Measurements from ENCODE around the gene RADX. TPM values are rescaled to one million over a fixed set of nuclear protein-coding genes. Genes with fewer than 3 reads are reported as not detected.

The RADX gene
- total and polyA plus RNA-seq, 2 experiments from 2014 or later, result 1.9 to 6.7 TPM

DNA sequence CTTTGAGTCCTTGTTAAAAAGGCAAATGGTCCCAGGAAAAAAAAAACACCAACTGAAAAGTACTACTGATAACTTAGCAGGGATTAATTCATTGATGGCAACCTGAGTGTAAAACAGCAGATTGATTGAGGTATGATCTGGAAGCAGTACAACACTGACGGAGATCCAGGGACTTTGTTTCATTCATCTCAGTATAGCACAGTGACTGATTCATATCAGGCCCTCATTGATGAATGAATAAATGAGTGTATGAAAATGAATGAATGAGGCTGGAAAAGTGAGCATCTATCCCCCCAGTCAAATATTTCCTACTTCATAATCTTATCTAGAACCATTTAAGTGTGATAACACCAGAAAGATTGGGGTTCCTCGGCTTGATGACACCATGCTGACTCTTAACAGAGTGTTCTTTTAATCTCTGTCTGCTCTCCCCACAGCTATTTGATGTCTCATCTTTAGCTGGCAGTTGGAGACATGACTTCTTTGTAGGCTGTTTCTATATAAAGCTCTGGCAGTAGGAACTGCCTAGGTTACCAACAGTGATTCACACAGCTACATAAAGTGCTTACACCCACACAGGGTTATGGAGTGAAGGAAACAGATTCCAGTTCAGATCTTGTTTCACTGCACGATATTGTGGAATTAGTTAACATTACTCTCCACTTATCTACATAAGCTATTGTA, 96.1 kb downstream of the RADX start:
- no peak overlapping the region for H3K4me2 ChIP-seq
- ATAC-seq (no peak), DNase-seq (ENCODE audit: low spot score) (no peak)
- Mint-ChIP-seq H3K27ac (no peak overlapping the region), H3K36me3 (ENCODE audit: low read depth) (no peaks in the 10 kb centered on the region), H3K9me3 (no peaks in the 10 kb centered on the region), H3K4me1 (no peaks in the 10 kb centered on the region; the same call in 2 of the 3 replicates), H3K27me3 (ENCODE audit: insufficient read depth, low read depth, poor library complexity) (no peaks in the 10 kb centered on the region), H3K4me3 (no peak overlapping the region)
- H4K20me1 ChIP-seq (replicated peaks; ENCODE audit: insufficient read depth), result no peaks in the 10 kb centered on the region
- no peak overlapping the region for H3K27ac ChIP-seq (ENCODE audit: low read depth)
- H2AFZ ChIP-seq, result no peak overlapping the region
- no peaks in the 10 kb centered on the region for H3K9me2 ChIP-seq (ENCODE audit: insufficient read depth)
- H3K4me3 ChIP-seq, result no peak overlapping the region
- TF ChIP-seq, protein P1, sequence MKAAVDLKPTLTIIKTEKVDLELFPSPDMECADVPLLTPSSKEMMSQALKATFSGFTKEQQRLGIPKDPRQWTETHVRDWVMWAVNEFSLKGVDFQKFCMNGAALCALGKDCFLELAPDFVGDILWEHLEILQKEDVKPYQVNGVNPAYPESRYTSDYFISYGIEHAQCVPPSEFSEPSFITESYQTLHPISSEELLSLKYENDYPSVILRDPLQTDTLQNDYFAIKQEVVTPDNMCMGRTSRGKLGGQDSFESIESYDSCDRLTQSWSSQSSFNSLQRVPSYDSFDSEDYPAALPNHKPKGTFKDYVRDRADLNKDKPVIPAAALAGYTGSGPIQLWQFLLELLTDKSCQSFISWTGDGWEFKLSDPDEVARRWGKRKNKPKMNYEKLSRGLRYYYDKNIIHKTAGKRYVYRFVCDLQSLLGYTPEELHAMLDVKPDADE (IDR thresholded peaks at IDR 0.05), result no peak
- TF ChIP-seq NANOG (IDR thresholded peaks at IDR 0.05; ENCODE audit: borderline replicate concordance) (no peak), EZH2phosphoT487 (IDR thresholded peaks at IDR 0.05; ENCODE audit: unreplicated experiment) (no peak)
- TF ChIP-seq, protein P2, sequence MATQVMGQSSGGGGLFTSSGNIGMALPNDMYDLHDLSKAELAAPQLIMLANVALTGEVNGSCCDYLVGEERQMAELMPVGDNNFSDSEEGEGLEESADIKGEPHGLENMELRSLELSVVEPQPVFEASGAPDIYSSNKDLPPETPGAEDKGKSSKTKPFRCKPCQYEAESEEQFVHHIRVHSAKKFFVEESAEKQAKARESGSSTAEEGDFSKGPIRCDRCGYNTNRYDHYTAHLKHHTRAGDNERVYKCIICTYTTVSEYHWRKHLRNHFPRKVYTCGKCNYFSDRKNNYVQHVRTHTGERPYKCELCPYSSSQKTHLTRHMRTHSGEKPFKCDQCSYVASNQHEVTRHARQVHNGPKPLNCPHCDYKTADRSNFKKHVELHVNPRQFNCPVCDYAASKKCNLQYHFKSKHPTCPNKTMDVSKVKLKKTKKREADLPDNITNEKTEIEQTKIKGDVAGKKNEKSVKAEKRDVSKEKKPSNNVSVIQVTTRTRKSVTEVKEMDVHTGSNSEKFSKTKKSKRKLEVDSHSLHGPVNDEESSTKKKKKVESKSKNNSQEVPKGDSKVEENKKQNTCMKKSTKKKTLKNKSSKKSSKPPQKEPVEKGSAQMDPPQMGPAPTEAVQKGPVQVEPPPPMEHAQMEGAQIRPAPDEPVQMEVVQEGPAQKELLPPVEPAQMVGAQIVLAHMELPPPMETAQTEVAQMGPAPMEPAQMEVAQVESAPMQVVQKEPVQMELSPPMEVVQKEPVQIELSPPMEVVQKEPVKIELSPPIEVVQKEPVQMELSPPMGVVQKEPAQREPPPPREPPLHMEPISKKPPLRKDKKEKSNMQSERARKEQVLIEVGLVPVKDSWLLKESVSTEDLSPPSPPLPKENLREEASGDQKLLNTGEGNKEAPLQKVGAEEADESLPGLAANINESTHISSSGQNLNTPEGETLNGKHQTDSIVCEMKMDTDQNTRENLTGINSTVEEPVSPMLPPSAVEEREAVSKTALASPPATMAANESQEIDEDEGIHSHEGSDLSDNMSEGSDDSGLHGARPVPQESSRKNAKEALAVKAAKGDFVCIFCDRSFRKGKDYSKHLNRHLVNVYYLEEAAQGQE (IDR thresholded peaks at IDR 0.05; ENCODE audit: unreplicated experiment), result no peak
- TF ChIP-seq, protein P3, sequence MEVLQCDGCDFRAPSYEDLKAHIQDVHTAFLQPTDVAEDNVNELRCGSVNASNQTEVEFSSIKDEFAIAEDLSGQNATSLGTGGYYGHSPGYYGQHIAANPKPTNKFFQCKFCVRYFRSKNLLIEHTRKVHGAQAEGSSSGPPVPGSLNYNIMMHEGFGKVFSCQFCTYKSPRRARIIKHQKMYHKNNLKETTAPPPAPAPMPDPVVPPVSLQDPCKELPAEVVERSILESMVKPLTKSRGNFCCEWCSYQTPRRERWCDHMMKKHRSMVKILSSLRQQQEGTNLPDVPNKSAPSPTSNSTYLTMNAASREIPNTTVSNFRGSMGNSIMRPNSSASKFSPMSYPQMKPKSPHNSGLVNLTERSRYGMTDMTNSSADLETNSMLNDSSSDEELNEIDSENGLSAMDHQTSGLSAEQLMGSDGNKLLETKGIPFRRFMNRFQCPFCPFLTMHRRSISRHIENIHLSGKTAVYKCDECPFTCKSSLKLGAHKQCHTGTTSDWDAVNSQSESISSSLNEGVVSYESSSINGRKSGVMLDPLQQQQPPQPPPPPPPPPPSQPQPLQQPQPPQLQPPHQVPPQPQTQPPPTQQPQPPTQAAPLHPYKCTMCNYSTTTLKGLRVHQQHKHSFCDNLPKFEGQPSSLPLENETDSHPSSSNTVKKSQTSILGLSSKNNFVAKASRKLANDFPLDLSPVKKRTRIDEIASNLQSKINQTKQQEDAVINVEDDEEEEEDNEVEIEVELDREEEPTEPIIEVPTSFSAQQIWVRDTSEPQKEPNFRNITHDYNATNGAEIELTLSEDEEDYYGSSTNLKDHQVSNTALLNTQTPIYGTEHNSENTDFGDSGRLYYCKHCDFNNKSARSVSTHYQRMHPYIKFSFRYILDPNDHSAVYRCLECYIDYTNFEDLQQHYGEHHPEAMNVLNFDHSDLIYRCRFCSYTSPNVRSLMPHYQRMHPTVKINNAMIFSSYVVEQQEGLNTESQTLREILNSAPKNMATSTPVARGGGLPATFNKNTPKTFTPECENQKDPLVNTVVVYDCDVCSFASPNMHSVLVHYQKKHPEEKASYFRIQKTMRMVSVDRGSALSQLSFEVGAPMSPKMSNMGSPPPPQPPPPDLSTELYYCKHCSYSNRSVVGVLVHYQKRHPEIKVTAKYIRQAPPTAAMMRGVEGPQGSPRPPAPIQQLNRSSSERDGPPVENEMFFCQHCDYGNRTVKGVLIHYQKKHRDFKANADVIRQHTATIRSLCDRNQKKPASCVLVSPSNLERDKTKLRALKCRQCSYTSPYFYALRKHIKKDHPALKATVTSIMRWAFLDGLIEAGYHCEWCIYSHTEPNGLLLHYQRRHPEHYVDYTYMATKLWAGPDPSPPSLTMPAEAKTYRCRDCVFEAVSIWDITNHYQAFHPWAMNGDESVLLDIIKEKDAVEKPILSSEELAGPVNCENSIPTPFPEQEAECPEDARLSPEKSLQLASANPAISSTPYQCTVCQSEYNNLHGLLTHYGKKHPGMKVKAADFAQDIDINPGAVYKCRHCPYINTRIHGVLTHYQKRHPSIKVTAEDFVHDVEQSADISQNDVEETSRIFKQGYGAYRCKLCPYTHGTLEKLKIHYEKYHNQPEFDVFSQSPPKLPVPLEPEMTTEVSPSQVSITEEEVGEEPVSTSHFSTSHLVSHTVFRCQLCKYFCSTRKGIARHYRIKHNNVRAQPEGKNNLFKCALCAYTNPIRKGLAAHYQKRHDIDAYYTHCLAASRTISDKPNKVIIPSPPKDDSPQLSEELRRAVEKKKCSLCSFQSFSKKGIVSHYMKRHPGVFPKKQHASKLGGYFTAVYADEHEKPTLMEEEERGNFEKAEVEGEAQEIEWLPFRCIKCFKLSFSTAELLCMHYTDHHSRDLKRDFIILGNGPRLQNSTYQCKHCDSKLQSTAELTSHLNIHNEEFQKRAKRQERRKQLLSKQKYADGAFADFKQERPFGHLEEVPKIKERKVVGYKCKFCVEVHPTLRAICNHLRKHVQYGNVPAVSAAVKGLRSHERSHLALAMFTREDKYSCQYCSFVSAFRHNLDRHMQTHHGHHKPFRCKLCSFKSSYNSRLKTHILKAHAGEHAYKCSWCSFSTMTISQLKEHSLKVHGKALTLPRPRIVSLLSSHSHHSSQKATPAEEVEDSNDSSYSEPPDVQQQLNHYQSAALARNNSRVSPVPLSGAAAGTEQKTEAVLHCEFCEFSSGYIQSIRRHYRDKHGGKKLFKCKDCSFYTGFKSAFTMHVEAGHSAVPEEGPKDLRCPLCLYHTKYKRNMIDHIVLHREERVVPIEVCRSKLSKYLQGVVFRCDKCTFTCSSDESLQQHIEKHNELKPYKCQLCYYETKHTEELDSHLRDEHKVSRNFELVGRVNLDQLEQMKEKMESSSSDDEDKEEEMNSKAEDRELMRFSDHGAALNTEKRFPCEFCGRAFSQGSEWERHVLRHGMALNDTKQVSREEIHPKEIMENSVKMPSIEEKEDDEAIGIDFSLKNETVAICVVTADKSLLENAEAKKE (CRISPR knock-in tag; IDR thresholded peaks at IDR 0.05), result no peak
- TF ChIP-seq, protein P4, sequence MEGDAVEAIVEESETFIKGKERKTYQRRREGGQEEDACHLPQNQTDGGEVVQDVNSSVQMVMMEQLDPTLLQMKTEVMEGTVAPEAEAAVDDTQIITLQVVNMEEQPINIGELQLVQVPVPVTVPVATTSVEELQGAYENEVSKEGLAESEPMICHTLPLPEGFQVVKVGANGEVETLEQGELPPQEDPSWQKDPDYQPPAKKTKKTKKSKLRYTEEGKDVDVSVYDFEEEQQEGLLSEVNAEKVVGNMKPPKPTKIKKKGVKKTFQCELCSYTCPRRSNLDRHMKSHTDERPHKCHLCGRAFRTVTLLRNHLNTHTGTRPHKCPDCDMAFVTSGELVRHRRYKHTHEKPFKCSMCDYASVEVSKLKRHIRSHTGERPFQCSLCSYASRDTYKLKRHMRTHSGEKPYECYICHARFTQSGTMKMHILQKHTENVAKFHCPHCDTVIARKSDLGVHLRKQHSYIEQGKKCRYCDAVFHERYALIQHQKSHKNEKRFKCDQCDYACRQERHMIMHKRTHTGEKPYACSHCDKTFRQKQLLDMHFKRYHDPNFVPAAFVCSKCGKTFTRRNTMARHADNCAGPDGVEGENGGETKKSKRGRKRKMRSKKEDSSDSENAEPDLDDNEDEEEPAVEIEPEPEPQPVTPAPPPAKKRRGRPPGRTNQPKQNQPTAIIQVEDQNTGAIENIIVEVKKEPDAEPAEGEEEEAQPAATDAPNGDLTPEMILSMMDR (conservative IDR thresholded peaks at IDR 0.05; ENCODE audit: low read depth in 2 of 2), result no peak
- H3K36me3 ChIP-seq (ENCODE audit: insufficient read depth), result no peaks in the 10 kb centered on the region
- H3K27me3 ChIP-seq (ENCODE audit: insufficient read depth), result no peaks in the 10 kb centered on the region
- no peaks in the 10 kb centered on the region for H3K4me1 ChIP-seq (ENCODE audit: insufficient read depth)
- no peaks in the 10 kb centered on the region for H3K79me2 ChIP-seq (replicated peaks; ENCODE audit: insufficient read depth)
- no peaks in the 10 kb centered on the region for H3F3A ChIP-seq (replicated peaks; ENCODE audit: low read depth)

All from GM23338 (cell line).